WTC11 (cell line): ENCODE measurements around the gene CTDP1. TPM values are rescaled to one million over a fixed set of nuclear protein-coding genes. Genes with fewer than 3 reads are reported as not detected.

Experiments used
- ATAC-seq: fragments of 200-7000 bp; cut with Tn5 transposase; 2 replicates; pipeline ENCODE4 v1.10.0; 2021; ENCODE audit warnings: mild to moderate bottlenecking, moderate library complexity
- CTCF ChIA-PET: fragments of 300-600 bp; sonication (Branson Sonifier 250); formaldehyde crosslinking; loops from one replicate; lab custom pipeline; 2021; ENCODE audit warnings: antibody characterized with exemption; lab: Charles Lee
- POLR2A ChIA-PET: fragments of 350-600 bp; sonication (Branson Sonifier 250); formaldehyde crosslinking; loops from one replicate; lab custom pipeline; 2021; ENCODE audit warnings: antibody characterized with exemption; lab: Charles Lee
- DNase-seq: peaks from one replicate; pipeline ENCODE4 v3.0.0; 2021; ENCODE audit warnings: low spot score
- H3K27ac Mint-ChIP-seq: 2 replicates; pipeline ENCODE4 v1.8.0; 2021; ENCODE audit warnings: mixed read lengths
- H3K27me3 Mint-ChIP-seq: 2 replicates; pipeline ENCODE4 v1.8.0; 2021; ENCODE audit warnings: low read depth, mild to moderate bottlenecking, moderate library complexity, mixed read lengths
- H3K36me3 Mint-ChIP-seq: 2 replicates; pipeline ENCODE4 v1.8.0; 2021; ENCODE audit warnings: mixed read lengths
- H3K4me1 Mint-ChIP-seq: 2 replicates; pipeline ENCODE4 v1.8.0; 2022; ENCODE audit warnings: mixed read lengths
- H3K4me3 Mint-ChIP-seq: 2 replicates; pipeline ENCODE4 v1.8.0; 2021; ENCODE audit warnings: mild to moderate bottlenecking, moderate library complexity, mixed read lengths
- H3K9me3 Mint-ChIP-seq: 2 replicates; pipeline ENCODE4 v1.8.0; 2021; ENCODE audit warnings: mixed read lengths
- ARID4B ChIP-seq: sonication (generic); formaldehyde crosslinking; IDR thresholded peaks from 2 replicates; pipeline ENCODE4 v1.8.0; 2023; ENCODE audit warnings: missing genetic modification reagents, mild to moderate bottlenecking, borderline replicate concordance
- CTCF ChIP-seq: fragments of 200-600 bp; IDR thresholded peaks from 2 replicates; pipeline ENCODE4 v1.8.0; 2022; ENCODE audit warnings: antibody characterized with exemption
- ETV6 ChIP-seq: sonication (generic); formaldehyde crosslinking; IDR thresholded peaks from 2 replicates; pipeline ENCODE4 v1.8.1; 2022; ENCODE audit warnings: mild to moderate bottlenecking, missing genetic modification reagents
- FOXP1 ChIP-seq: sonication (generic); formaldehyde crosslinking; IDR thresholded peaks from 2 replicates; pipeline ENCODE4 v1.8.0; 2022; ENCODE audit warnings: missing genetic modification reagents, mild to moderate bottlenecking, moderate library complexity, borderline replicate concordance
- GABPB1 ChIP-seq: sonication (generic); formaldehyde crosslinking; IDR thresholded peaks from 2 replicates; pipeline ENCODE4 v1.8.1; 2023; ENCODE audit warnings: mild to moderate bottlenecking, missing genetic modification reagents
- HMGA2 ChIP-seq: fragments of 250-450 bp; sonication (Bioruptor Pico); IDR thresholded peaks from 2 replicates; pipeline ENCODE4 v1.4.0; 2021; ENCODE audit warnings: mild to moderate bottlenecking, moderate library complexity
- NFATC4 ChIP-seq: fragments of 250-450 bp; sonication (Bioruptor Pico); IDR thresholded peaks from 2 replicates; pipeline ENCODE4 v1.9.0; 2021; ENCODE audit warnings: mild to moderate bottlenecking
- OVOL2 ChIP-seq: fragments of 250-450 bp; sonication (Bioruptor Pico); IDR thresholded peaks from 2 replicates; pipeline ENCODE4 v1.9.0; 2021; ENCODE audit warnings: mild to moderate bottlenecking, borderline replicate concordance
- ZNF416 ChIP-seq: fragments of 250-450 bp; sonication (Bioruptor Pico); IDR thresholded peaks from 2 replicates; pipeline ENCODE4 v1.9.0; 2021; ENCODE audit warnings: mild to moderate bottlenecking, inconsistent platforms
- ZNF512 ChIP-seq: sonication (generic); formaldehyde crosslinking; IDR thresholded peaks from 2 replicates; pipeline ENCODE4 v1.8.1; 2022; ENCODE audit warnings: missing genetic modification reagents, borderline replicate concordance
- total RNA-seq: library from RNA; stranded (reverse); gene quantifications from 3 replicates; pipeline ENCODE4 v1.2.3, GENCODE V29; 2021
- TF ChIP-seq, protein P1 (sequence below): fragments of 250-450 bp; sonication (Bioruptor Pico); IDR thresholded peaks from 2 replicates; pipeline ENCODE4 v1.9.0; 2021; ENCODE audit warnings: mild to moderate bottlenecking
- TF ChIP-seq, protein P2 (sequence below): sonication (generic); formaldehyde crosslinking; IDR thresholded peaks from 2 replicates; pipeline ENCODE4 v1.8.1; 2023; ENCODE audit warnings: mild to moderate bottlenecking, missing genetic modification reagents, moderate library complexity
- TF ChIP-seq, protein P3 (sequence below): fragments of 250-450 bp; sonication (Bioruptor Pico); IDR thresholded peaks from 2 replicates; pipeline ENCODE4 v1.9.0; 2021; ENCODE audit warnings: mild to moderate bottlenecking, borderline replicate concordance
- TF ChIP-seq, protein P4 (sequence below): sonication (generic); formaldehyde crosslinking; IDR thresholded peaks from 2 replicates; pipeline ENCODE4 v1.8.1; 2022; ENCODE audit warnings: mild to moderate bottlenecking, missing genetic modification reagents, moderate library complexity, borderline replicate concordance

Gene CTDP1
- total RNA-seq, 1 experiment from 2014 or later = 39.7 TPM

DNA sequence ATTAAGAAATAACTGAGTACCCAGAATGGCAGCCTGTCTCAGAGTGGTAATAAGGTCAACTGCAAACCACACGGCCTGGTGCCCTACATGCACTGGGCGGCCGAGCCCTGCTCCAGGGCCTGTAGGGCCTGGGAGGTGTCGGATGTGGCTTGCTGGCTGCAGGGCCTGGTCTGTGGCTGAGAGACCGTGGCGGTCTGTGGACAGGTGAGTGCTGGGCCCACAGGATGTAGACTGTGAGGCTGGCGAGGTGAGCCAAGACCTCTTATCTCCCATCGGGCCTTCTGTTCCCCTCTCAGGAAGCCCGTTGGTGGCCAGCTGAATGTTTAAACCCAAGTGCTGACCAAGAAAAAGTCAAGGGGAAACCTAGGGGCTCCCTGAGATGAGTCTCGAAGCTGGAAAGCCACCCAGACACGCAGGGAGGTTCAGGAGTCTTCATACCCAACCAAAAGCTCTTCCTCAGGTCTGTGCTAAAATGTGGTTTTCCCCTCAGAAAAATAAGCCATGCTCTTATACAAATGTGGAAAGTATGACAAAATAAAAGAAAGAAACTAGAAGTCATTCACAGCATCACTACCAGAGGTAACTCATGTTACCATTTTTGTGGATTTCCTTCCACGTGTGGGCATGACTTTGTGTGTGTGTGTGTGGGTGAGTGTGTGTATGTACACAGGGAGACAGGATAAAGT, 47.7 kb upstream of the CTDP1 start:
- Mint-ChIP-seq H3K27ac (no peak overlapping the region), H3K4me1 (no peaks in the 10 kb centered on the region), H3K4me3 (no peak overlapping the region), H3K27me3 (peaks cover 6% of the 10 kb centered on the region), H3K9me3 (peaks cover 11% of the 10 kb centered on the region), H3K36me3 (peaks cover 13% of the 10 kb centered on the region)
- ChIA-PET POLR2A (no interaction called here), CTCF (no interaction called here)
- no peak for ATAC-seq
- DNase-seq = no peak
- no peak for TF ChIP-seq ZNF512 (CRISPR knock-in tag)
- TF ChIP-seq FOXP1 = no peak
- TF ChIP-seq ARID4B (CRISPR knock-in tag) = no peak
- no peak for TF ChIP-seq ZNF416
- TF ChIP-seq, protein P1, sequence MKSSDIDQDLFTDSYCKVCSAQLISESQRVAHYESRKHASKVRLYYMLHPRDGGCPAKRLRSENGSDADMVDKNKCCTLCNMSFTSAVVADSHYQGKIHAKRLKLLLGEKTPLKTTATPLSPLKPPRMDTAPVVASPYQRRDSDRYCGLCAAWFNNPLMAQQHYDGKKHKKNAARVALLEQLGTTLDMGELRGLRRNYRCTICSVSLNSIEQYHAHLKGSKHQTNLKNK (CRISPR knock-in tag) = no peak
- TF ChIP-seq, protein P2, sequence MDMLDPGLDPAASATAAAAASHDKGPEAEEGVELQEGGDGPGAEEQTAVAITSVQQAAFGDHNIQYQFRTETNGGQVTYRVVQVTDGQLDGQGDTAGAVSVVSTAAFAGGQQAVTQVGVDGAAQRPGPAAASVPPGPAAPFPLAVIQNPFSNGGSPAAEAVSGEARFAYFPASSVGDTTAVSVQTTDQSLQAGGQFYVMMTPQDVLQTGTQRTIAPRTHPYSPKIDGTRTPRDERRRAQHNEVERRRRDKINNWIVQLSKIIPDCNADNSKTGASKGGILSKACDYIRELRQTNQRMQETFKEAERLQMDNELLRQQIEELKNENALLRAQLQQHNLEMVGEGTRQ (CRISPR knock-in tag) = no peak
- TF ChIP-seq OVOL2 (CRISPR knock-in tag) = no peak
- TF ChIP-seq, protein P3, sequence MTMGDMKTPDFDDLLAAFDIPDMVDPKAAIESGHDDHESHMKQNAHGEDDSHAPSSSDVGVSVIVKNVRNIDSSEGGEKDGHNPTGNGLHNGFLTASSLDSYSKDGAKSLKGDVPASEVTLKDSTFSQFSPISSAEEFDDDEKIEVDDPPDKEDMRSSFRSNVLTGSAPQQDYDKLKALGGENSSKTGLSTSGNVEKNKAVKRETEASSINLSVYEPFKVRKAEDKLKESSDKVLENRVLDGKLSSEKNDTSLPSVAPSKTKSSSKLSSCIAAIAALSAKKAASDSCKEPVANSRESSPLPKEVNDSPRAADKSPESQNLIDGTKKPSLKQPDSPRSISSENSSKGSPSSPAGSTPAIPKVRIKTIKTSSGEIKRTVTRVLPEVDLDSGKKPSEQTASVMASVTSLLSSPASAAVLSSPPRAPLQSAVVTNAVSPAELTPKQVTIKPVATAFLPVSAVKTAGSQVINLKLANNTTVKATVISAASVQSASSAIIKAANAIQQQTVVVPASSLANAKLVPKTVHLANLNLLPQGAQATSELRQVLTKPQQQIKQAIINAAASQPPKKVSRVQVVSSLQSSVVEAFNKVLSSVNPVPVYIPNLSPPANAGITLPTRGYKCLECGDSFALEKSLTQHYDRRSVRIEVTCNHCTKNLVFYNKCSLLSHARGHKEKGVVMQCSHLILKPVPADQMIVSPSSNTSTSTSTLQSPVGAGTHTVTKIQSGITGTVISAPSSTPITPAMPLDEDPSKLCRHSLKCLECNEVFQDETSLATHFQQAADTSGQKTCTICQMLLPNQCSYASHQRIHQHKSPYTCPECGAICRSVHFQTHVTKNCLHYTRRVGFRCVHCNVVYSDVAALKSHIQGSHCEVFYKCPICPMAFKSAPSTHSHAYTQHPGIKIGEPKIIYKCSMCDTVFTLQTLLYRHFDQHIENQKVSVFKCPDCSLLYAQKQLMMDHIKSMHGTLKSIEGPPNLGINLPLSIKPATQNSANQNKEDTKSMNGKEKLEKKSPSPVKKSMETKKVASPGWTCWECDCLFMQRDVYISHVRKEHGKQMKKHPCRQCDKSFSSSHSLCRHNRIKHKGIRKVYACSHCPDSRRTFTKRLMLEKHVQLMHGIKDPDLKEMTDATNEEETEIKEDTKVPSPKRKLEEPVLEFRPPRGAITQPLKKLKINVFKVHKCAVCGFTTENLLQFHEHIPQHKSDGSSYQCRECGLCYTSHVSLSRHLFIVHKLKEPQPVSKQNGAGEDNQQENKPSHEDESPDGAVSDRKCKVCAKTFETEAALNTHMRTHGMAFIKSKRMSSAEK (CRISPR knock-in tag) = no peak
- TF ChIP-seq HMGA2 = no peak
- no peak for TF ChIP-seq GABPB1 (CRISPR knock-in tag)
- no peak for TF ChIP-seq ETV6 (CRISPR knock-in tag)
- TF ChIP-seq, protein P4, sequence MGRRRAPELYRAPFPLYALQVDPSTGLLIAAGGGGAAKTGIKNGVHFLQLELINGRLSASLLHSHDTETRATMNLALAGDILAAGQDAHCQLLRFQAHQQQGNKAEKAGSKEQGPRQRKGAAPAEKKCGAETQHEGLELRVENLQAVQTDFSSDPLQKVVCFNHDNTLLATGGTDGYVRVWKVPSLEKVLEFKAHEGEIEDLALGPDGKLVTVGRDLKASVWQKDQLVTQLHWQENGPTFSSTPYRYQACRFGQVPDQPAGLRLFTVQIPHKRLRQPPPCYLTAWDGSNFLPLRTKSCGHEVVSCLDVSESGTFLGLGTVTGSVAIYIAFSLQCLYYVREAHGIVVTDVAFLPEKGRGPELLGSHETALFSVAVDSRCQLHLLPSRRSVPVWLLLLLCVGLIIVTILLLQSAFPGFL (CRISPR knock-in tag) = no peak
- no peak for TF ChIP-seq CTCF
- no peak for TF ChIP-seq NFATC4 (CRISPR knock-in tag)
